ENCODE data around the gene ZNF593OS. TPM values are rescaled to one million over a fixed set of nuclear protein-coding genes. Genes with fewer than 3 reads are reported as not detected.

Gene ZNF593OS
- polyA plus RNA-seq (ENCODE audit: insufficient read length in 4 of 4) = 1 to 10 TPM in 1 of 4 donors, under 1 TPM in 3; 0.41 to 1.4 (median 0.71) TPM

DNA sequence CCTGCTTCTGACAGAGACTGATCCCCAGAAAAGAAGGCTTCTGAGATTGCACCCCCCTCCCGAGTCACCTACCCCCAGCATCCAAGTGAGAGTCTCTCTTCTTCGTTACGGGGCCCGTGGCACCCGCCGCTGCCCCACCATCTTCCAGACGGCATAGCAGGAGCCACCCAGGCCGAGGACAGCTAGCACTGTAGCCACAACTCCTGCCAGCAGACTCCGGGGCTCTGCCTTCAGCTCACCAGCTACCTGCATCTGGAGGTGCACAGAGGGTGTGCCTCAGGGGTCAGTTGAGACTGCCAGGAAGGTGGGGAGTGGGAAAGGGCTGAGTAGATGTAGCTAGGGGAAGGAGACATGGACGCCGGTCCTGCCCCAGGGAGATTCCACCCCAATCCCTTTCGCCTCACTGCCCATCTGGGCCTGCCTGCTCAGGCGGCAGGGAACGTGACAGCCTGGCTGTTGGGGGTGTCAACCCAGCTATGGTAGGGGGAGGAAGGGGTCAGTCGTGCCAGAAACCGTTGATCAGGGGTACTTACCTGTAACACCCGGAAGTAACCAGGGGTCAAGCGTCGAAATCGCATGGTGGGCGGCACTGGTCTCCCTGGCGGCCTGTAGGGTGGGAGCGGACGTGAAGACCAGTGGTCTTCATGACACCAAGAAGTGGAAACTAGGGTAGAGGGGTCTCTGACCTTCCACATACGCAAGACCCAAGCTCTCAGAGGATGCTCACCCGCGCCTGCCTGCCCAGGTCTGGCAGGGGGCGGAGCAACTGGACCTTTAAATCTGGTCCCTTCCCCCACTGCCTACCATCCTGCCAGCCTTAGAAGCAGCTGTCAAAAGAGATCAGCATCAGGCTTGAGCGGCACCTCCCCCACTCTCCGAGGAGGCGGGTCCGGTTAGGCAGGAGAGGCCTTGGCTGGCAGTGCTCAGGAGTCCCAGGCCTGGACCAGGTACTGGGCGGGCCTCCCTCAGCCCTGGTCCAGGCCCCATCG is at the start of gene ZNF593OS:
Gene ZNF593OS (minus strand): TSS at position 749 of the 989 bp plus-strand sequence. CDS start 171 bp downstream, at position 578.
- DNase-seq (ENCODE audit: low read depth in 4 of 4, low spot score in 2 of 4) = no peak

DNA sequence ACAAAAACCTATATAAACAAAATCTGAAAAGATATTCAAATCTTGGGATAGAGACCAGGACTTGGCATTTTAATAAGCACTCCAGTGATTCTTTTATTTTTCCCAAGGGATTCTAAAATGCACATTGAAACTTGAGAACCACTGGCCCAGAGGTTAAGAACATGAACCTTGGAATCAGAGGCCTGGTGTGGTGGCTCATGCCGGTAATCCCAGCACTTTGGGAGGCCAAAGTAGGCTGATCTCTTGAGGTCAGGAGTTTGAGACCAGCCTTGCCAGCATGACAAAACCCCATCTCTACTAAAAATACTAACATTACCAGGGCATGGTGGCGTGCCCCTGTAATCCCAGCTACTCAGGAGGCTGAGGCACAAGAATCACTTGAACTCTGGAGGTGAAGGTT is 49.5 kb upstream of the ZNF593OS start:
- no peak for DNase-seq (ENCODE audit: low read depth in 4 of 4, low spot score in 2 of 4)

DNA sequence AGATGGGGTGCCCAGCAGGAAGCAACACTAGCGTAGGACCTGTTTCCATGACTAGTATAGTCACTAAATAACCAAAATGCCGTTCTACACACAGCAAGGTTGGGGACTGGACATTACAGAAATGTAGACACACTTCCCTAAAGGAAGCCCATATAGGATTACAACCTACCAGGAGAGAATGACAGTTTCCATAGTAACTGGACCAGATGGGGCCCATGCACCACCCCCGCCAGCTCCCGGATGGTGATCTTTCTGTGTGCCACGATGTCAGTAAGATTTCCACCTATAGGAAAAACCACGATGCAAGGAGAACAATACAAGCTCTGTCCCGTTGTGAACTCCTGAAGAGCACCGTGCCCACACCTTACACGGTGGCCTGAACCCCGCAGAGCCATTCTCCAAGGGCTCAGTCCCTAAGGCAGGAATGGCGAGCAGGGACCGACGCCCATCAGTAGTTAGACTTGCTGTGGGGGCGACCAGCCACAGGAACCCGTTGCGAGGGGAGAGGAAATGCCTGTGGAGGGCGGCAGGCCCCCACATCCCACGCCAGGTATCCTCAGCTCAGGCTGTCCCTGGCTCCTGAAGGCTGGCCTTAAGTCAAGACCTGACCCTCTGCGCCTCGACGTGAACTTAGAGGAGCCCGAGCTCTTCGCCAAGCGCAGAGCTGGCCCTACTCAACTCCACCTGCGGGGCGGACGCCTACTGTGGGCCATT is 48.7 kb upstream of the ZNF593OS start:
- no peak for DNase-seq (ENCODE audit: low read depth in 4 of 4, low spot score in 2 of 4)

DNA sequence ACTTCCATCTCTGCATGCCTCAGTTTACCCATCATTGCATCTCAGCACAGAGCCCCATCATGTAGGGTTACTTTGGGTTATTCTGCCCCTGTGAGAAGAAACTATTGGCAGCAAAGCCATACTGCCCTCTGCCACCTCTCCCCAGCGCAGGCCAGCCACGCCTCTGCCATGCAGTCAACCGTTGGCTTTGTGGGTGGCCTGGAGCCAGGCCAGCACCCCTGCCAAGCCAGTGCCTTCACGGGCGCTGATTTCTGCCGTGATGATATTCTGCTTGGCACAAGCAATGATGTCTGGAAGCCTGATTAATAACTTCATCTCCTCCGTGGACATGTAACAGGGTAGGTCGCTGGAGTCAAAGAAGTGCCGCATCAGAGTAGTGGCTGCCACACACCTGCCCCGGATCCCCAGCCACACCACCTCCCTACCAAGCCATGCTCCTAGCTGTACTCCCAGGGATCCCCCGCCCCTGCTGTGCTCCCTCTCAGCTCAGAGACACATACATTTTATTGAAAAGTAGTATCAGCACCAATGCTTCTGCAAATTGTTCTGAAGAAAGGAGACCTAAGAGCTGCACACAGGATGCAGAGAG is 47.4 kb upstream of the ZNF593OS start:
- DNase-seq (ENCODE audit: low read depth in 4 of 4, low spot score in 2 of 4) = no peak

DNA sequence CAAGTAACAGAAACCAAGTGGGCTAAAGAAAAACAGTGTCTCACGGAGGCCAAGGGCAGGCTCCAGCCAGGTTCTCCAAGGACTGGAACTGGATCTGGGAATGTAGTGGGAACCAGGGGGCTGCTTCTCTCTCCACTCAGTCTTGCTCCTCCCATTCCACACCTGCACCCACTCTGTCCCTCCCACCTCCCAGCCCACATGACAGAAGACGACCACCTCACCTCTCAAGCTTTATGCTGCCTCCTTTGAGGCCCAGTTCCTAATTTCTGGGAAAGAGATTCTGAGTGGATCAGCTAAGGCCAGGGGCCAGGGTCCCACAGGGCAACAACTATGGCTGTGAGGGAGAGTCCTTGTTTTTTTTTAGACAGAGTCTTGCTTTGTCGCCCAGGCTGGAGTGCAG is 43.6 kb upstream of the ZNF593OS start:
- no peak for DNase-seq (ENCODE audit: low read depth in 4 of 4, low spot score in 2 of 4)

DNA sequence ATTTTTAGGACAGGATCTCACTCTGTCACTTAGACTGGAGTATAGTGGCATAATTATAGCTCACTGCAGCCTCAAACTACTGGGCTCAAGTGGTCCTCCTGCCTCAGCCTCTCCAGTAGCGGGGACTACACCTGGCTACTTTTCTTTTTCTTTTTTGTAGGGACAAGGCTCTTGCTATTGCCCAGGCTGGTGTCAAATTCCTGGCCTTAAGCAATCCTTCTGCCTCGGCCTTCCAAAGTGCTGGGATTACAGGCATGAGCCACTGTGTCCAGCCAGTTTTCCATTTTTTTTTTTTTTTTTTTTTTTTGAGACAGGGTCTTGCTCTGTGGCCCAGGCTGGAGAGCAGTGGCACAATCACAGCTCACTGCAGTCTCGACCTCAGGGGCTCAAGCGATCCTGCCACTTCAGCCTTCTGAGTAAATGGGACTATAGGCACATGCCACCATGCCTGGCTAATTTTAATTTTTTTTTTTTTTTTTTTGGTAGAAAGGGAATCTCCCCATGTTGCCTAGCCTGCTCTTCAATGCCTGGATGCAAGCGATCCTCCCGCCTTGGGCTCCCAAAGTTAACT is 41.8 kb upstream of the ZNF593OS start:
- no peak for DNase-seq (ENCODE audit: low read depth in 4 of 4, low spot score in 2 of 4)

DNA sequence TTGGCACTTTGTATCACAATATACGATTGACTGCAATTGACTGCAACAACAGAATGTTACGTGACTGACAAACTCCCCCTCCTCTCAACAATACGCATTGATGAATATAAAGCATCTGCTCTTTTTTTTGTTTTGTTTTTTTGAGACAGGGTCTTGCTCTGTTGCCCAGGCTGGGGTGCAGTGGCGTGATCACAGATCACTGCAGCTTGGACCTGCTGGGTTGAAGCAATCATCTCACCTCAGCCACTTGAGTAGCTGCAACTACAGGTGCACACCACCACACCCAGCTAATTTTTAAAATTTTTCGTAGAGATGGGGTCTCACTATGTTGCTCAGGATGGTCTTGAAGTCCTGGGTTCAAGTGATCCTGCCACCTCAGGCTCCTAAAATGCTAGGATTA is 41.1 kb upstream of the ZNF593OS start:
- no peak for DNase-seq (ENCODE audit: low read depth in 4 of 4, low spot score in 2 of 4)

DNA sequence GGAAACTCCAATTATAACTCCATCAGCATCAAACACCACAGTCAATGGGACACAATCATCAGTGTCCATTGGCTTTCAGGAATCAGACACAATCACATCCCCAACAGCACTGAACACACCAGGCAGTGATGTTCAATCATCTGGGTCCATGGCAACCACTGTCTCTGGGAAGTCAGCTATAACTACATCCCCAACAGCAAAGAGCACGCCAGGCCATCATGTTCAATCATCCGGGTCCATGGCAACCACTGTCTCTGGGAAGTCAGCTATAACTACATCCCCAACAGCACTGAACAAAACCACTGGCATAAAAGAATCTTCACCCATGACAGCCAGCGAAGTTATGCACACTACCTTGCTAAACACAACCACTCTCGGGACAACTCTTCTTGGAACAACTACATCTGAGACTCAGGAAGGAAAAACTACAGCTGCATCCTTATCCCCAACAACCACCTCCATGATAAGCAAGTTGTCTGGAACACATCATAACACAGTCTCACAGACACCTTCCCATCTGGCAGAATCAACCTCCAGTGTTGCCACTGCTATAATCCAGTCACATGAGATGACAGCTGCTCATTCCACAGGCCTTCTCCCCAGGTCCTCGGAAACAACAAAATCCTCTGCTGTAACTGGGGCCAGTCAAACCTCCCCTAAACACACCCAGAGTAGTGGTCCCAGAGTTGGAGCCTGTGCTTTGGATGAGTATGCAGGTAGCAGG is 38.7 kb upstream of the ZNF593OS start:
- DNase-seq (ENCODE audit: low read depth in 4 of 4, low spot score in 2 of 4) = no peak

DNA sequence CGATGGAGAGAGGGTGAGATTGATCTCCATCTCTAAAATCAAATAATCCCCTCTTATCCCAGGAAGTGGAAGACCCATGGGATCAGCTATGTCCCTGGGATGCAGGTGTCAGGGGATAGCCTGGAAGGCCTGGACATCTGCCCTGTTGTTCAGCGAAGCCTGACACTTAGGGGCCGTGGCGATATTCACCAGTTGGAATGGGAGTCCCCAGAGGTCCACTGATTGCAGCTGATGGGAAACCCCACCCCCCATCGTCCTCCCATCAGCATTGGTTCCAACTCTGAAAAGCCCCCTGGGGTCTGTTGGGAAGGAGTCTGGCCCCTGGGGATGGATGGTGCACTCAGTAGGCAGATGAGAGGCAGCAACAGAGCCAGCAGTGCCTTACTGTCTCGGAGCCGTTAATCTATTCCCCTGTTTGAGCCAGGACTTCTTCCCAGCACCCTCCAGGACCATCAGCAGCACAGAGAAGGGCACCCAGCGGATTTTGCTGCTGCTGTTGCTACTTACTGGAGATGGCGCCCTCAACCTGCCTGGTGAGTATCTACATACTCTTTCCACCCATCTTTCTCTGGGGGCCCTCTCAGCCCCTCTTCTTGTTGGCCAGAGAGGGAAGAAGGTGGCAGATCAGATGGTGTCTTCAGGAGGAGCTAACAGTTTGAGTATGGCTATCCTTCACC is 32.1 kb upstream of the ZNF593OS start:
- no peak for DNase-seq (ENCODE audit: low read depth in 4 of 4, low spot score in 2 of 4)

DNA sequence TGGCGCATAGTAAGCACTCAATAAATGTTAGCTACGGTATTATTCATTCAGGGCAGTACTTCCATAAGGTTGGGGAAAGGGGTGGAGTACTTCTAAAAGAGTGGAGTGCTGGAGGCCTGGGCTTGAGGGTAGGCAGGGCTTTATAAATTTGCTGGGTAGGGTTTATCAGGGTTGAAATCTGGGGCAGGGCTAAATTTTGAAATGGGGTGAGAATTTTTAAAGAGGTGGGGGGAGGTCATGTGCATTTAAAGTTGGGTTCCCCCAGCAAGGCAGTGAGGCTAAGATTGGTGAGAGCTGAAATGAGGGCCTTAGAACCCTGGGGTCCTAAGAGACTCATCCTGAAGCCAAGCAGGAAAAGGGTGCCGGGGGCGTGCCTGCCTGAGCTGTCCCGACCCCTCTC is 28.8 kb upstream of the ZNF593OS start:
- no peak for DNase-seq (ENCODE audit: low read depth in 4 of 4, low spot score in 2 of 4)

DNA sequence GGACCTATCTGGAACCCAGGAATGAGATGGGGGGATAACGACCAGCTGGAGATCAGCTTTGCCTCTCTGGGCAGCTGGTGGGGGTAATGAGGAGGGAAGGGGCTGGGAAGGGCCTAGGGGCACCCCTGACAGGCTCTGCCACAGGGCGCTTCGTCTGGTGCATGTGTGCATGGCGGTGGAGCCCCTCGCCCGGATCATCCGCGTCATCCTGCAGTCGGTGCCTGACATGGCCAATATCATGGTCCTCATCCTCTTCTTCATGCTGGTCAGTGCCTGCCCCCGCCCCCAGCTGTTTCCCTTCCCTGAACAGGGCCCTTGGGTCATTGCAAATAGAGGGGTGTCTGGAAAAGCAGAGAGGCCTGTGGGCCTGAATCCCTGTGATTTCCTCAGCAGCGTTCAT is 26.2 kb upstream of the ZNF593OS start:
- no peak for DNase-seq (ENCODE audit: low read depth in 4 of 4, low spot score in 2 of 4)

DNA sequence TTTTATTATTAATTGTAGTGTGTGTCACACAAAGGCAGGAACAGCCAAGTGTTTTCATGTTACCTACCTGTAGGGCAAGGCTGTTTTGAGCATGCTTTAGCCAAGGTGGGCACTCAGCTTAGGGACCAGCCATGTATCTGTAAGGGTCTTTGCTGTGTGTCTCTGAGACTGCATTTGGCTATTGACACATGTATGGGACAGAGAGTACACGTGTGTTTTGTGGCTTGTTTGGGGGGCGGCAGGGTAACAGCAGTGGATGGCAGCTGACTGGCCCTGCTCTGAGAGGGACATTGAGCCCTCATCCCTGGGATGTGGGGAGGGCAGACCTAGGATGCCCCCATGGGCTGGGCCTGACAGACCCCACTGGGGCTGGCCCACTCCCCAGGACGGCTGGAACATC is 25.7 kb upstream of the ZNF593OS start:
- DNase-seq (ENCODE audit: low read depth in 4 of 4, low spot score in 2 of 4) = no peak

DNA sequence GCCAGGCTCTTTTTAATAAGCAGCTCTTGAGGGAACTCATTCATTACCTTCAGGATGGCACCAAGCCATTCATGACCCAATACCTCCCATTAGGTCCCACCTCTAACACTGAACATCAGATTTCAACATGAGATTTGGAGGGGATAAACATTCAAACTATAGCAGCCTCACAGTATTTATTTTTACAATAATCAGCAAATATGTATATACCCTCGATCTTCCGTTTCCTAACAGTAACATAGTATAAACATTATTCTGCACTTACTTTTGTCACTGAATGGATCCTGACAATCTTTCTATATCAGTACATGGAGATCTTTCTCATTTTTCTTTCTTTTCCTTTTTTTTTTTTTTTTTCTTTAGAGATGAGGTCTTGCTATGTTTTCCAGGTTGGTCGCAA is 24.2 kb upstream of the ZNF593OS start:
- no peak for DNase-seq (ENCODE audit: low read depth in 4 of 4, low spot score in 2 of 4)

DNA sequence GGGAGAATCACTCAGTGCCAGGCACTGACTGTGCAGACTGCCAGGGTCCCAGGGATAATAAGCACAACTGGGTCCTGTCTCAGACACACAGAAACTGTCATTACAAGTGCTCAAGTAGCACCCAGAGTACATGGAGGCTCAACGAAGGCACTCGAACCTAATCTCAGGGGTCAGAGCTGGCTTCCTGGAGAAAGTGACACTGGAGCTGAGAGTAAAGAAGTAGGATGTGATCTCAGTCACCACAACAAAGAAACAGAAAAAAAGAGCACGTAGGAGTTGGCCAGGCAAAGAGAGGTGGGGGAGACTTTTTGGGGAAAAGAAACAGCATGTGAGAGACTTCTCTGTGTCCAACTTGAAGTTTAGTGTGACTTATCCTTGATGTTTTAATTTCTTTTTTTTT is 20.1 kb upstream of the ZNF593OS start:
- DNase-seq (ENCODE audit: low read depth in 4 of 4, low spot score in 2 of 4) = no peak

DNA sequence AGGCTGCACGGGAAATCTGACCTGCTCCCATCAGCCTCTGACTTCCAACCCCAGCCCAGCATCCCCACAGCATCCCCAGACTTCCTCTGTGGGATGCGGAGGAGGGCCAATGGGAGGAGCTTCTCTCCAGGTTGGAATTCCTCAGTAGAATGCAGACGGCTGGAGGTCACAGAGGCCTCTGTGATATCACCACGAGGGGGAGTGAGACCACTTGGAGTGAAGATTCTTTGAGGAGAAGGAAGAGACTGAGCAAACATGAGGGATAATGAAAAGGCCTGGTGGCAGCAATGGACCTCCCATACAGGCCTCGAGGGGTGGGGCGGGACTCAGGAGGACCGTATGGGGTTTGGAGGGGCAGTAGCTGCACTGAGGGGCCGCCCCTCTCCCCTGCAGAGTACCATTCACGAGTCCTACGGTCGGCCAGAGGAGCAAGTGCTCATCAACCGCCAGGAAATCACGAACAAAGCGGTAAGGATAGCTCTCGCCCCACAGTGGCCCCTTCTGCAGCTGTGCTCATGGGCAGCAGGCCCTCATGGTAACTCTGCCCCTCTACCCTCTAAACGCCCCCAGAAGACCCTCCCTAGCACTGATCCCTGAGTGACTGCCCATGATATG is 18.8 kb upstream of the ZNF593OS start, which contains the start of gene CATSPER4:
Gene CATSPER4 (plus strand): TSS at position 230 of the 615 bp plus-strand sequence. CDS start 26 bp downstream, at position 256.
- DNase-seq (ENCODE audit: low read depth in 4 of 4, low spot score in 2 of 4) = peak in 2 of 4 donors; percentile 7 to 34

DNA sequence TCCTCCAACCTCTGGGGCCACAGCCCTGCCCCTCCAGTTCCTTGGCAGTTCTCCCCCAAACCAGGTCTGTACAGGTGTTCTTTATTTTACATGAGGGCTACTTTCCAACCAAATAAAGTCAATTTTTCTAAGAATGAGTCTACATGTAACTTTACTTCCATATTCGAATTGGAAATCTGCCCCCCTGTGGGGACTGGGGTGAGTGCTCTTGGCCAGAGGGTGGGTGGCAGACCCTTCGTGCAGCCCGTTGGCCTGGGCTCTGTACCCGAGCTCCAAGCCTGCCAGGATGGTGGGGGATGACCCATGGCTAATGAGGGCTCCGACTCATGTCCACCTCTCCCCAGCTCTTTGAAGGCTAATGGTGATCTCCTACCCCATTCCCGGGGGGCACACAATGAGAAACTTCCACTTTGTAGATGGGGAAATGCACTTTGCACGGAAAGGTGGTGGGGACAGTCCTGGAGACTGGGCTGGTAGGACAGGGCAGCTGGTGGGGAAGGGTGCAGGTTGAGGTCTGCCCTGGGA is 18.2 kb upstream of the ZNF593OS start:
- no peak for DNase-seq (ENCODE audit: low read depth in 4 of 4, low spot score in 2 of 4)

DNA sequence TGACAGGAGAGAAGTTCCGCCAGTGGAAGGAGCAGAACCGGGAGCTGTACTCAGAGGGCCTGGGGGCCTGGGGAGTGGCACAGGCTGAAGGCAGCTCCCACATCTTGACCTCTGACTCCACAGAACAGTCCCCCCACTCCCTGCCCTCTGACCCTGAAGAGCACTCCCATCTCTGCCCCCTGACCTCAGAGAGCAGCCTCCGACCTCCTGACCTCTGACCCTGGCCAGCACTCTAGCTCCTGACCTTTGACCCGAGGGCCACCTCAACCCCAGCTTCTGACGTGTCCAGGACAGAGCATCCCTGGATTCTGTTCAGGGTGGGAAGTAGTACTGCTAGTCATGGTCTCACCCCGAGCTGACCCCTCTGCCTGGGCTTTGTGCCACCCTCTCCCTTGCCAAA is 17.7 kb upstream of the ZNF593OS start:
- no peak for DNase-seq (ENCODE audit: low read depth in 4 of 4, low spot score in 2 of 4)

DNA sequence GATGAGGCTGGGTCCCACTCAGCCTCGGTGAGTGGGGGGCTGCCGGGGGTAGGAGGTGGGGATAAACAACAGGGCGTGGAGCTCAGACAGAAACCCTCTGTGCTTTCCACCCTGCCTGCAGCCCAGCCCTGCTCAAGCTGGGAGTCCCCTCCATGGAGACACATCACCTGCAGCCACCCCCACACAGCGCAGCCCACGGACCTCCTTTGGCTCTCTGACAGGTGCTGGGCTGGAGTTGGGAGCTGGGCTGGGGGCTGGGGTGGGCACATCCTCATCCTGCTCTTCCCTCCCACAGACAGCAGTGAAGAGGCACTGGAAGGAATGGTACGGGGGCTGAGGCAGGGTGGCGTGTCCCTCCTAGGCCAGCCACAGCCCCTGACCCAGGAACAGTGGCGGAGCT is 16.8 kb upstream of the ZNF593OS start:
- no peak for DNase-seq (ENCODE audit: low read depth in 4 of 4, low spot score in 2 of 4)

DNA sequence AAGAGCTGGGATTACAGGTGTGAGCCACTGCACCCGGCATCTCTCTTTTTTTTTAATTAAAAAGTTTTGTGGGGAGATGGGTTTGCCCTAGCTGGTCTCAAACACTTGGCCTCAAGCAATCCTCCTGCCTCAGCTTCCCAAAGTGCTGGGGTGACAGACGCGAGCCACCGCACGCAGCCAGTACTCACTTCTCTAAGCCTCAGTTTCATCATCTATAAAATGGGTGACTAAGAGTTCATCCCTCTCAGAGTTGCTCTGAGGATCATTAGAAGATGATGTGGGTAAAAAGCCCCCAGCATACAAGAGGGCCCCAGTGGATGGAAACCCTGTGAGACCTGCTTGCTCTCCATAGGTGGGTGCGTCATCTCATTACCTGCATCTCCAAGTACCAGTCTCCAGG is 16.2 kb upstream of the ZNF593OS start:
- no peak for DNase-seq (ENCODE audit: low read depth in 4 of 4, low spot score in 2 of 4)

Data from left renal cortex interstitium (tissue), 4 donors.